HG03460 (cell line): ENCODE results near the gene CDC23.
"Not testable (repeated sequence)": the region's sequence is repeated elsewhere in the genome, so short reads cannot be mapped to it uniquely, and the experiment has no call there.

Source experiments
- ATAC-seq: cut with Tn5 transposase; IDR thresholded peaks from one replicate; pipeline ENCODE4 v1.9.1; 2021; ENCODE audit not compliant: unreplicated experiment

Gene CDC23

GRCh38 chr5:138148811-138149210 lies 64.3 kb downstream of the CDC23 start:
- no peak for ATAC-seq

GRCh38 chr5:138143578-138143977 lies 69.5 kb downstream of the CDC23 start:
- not testable (repeated sequence) for ATAC-seq

- no peak for ATAC-seq
Observed at GRCh38 chr5:138141734-138142133, 71.4 kb downstream of the CDC23 start.

GRCh38 chr5:138140268-138140667 lies 72.9 kb downstream of the CDC23 start:
- no peak for ATAC-seq

GRCh38 chr5:138139781-138140090 lies 73.4 kb downstream of the CDC23 start:
- ATAC-seq = no peak

GRCh38 chr5:138138949-138139780 lies 74.0 kb downstream of the CDC23 start, which contains the start of gene NME5:
NME5 (minus strand) TSS chr5:138139428; CDS start chr5:138138780, 648 bp downstream.
- ATAC-seq = no peak
